ENCODE results near the gene MSANTD2.

DNA sequence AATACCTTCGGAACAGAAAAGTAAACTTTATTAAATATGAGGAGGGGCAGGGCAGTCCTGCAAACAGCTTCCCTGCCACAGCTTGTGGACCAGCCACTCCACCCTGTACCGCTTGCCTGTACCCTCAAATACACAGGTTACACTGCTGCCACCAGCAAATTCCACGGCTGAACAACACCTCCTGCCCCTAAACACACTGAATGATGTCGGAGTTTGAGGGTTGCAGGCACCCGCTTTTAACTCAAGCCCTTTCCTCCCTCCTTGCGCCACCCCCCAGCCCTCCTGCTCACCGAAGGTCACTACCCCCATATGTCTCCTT is 52.1 kb downstream of the MSANTD2 start:
- no peak for TF ChIP-seq SRSF1 (IDR thresholded peaks at IDR 0.05; ENCODE audit: low read depth, low read length)
- TF ChIP-seq, protein P1, sequence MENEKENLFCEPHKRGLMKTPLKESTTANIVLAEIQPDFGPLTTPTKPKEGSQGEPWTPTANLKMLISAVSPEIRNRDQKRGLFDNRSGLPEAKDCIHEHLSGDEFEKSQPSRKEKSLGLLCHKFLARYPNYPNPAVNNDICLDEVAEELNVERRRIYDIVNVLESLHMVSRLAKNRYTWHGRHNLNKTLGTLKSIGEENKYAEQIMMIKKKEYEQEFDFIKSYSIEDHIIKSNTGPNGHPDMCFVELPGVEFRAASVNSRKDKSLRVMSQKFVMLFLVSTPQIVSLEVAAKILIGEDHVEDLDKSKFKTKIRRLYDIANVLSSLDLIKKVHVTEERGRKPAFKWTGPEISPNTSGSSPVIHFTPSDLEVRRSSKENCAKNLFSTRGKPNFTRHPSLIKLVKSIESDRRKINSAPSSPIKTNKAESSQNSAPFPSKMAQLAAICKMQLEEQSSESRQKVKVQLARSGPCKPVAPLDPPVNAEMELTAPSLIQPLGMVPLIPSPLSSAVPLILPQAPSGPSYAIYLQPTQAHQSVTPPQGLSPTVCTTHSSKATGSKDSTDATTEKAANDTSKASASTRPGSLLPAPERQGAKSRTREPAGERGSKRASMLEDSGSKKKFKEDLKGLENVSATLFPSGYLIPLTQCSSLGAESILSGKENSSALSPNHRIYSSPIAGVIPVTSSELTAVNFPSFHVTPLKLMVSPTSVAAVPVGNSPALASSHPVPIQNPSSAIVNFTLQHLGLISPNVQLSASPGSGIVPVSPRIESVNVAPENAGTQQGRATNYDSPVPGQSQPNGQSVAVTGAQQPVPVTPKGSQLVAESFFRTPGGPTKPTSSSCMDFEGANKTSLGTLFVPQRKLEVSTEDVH (IDR thresholded peaks at IDR 0.05; ENCODE audit: low read depth, partially characterized antibody): no peak
- no peak for TF ChIP-seq HDAC6 (IDR thresholded peaks at IDR 0.05; ENCODE audit: low read depth, low read length)
- no peak for TF ChIP-seq JUND (IDR thresholded peaks at IDR 0.05; ENCODE audit: borderline replicate concordance, low read depth, low read length)
- TF ChIP-seq JUND (tag; IDR thresholded peaks at IDR 0.05; ENCODE audit: borderline replicate concordance, low read depth, low read length): no peak
- TF ChIP-seq, protein P2, sequence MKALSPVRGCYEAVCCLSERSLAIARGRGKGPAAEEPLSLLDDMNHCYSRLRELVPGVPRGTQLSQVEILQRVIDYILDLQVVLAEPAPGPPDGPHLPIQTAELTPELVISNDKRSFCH (CRISPR knock-in tag; IDR thresholded peaks at IDR 0.05): no peak
- TF ChIP-seq, protein P2 (tag; IDR thresholded peaks at IDR 0.05): no peak
- TF ChIP-seq ZNF140 (CRISPR knock-in tag; IDR thresholded peaks at IDR 0.05): no peak
- no peak for TF ChIP-seq ATF1 (CRISPR knock-in tag; IDR thresholded peaks at IDR 0.05)
- no peak for TF ChIP-seq ATF1 (tag; IDR thresholded peaks at IDR 0.05)
- no peak for TF ChIP-seq SP2 (IDR thresholded peaks at IDR 0.05; ENCODE audit: extremely low read depth, low read depth, low read length, poor library complexity, severe bottlenecking)
